Gastrocnemius medialis (tissue), 4 donors: ENCODE data around the gene EXOC1L. TPM values are rescaled to one million over a fixed set of nuclear protein-coding genes. Genes with fewer than 3 reads are reported as not detected.

Experiments used
- ATAC-seq, 2 donors: fragments of 150-250 bp; one replicate each; pipeline ENCODE4 v1.9.1; 2016
- DNase-seq, 2 donors: peaks; one replicate each; pipeline ENCODE4 v3.0.0-alpha.2; 2019
- H3K27ac ChIP-seq, 4 donors: fragments of 200-600 bp; sonication (generic); 1 replicate in 1 of 4; 2 replicates in 3 of 4; pipeline ENCODE4 v1.5.1; 2016 to 2018; ENCODE audit warnings: mild to moderate bottlenecking in 2 of 4, moderate library complexity in 1 of 4
- H3K27me3 ChIP-seq, 3 donors: fragments of 200-600 bp; sonication (generic) in 2 of 3; 1 replicate in 1 of 3; 2 replicates in 2 of 3; pipeline versions ENCODE4 v1.5.1 to v1.6.0; 2016 to 2019; ENCODE audit warnings: mild to moderate bottlenecking in 1 of 3, moderate library complexity in 1 of 3
- H3K36me3 ChIP-seq, 2 donors: fragments of 200-600 bp; sonication (generic) in 1 of 2; one replicate each; pipeline ENCODE4 v1.5.1; 2017 to 2018
- H3K4me1 ChIP-seq, 2 donors: fragments of 200-600 bp; sonication (generic) in 1 of 2; one replicate each; pipeline ENCODE4 v1.5.1; 2016 to 2017; ENCODE audit warnings: mild to moderate bottlenecking in 2 of 2
- H3K4me3 ChIP-seq, 4 donors: fragments of 200-600 bp; sonication (generic) in 3 of 4; 1 replicate in 1 of 4; 2 replicates in 3 of 4; pipeline ENCODE4 v1.5.1; 2016 to 2019; ENCODE audit warnings: mild to moderate bottlenecking in 2 of 4
- H3K9me3 ChIP-seq, 3 donors: fragments of 200-600 bp; sonication (generic) in 2 of 3; 1 replicate in 1 of 3; 2 replicates in 2 of 3; pipeline ENCODE4 v1.5.1; 2016 to 2019
- CTCF ChIP-seq, 5 experiments: fragments of 450-650 bp in 3 of 5; fragments of 200-600 bp in 2 of 5; sonication (generic) in 2 of 5; IDR thresholded peaks in 4 of 5; conservative IDR thresholded peaks in 1 of 5; 1 replicate in 4 of 5; 2 replicates in 1 of 5; pipeline ENCODE4 v1.5.1; 2016 to 2019; ENCODE audit warnings: antibody characterized with exemption in 5 of 5, mild to moderate bottlenecking in 3 of 5, moderate library complexity in 3 of 5
- POLR2A ChIP-seq, 2 donors: fragments of 450-650 bp; IDR thresholded peaks; one replicate each; pipeline ENCODE4 v1.6.1; 2017; ENCODE audit warnings: antibody characterized with exemption in 2 of 2, mild to moderate bottlenecking in 2 of 2, moderate library complexity in 2 of 2
- in situ Hi-C, 4 donors: fragments of 200-750 bp; cut with MboI; loops; one replicate each; pipeline versions ENCODE4 v1.15.0 to v1.8.0; 2017; ENCODE audit warnings: low sequenced_read_pairs in 4 of 4
- intact Hi-C: fragments of 100-400 bp; cut with DNase I; formaldehyde crosslinking; loops from one replicate; pipeline ENCODE4 v1.15.1; 2023; ENCODE audit warnings: low total_unique reads
- total RNA-seq, 4 donors: library from RNA; depleted of rRNA; stranded (reverse); fragments of >200 nt; gene quantifications; one replicate each; pipeline versions ENCODE4 v1.1.0 to v1.2.3, GENCODE V29; 2016

The EXOC1L gene
- total RNA-seq, 4 donors from 2014 or later: not detected

GRCh38 chr4:55784747-55785146, 34.8 kb upstream of the EXOC1L start:
- Histone ChIP-seq H3K4me1 (no peaks in the 10 kb centered on the region), H3K4me3 (no peak overlapping the region), H3K27ac (no peak overlapping the region), H3K27me3 (peaks cover 0 to 2% (median 0%) of the 10 kb centered on the region in 3 donors), H3K36me3 (no peaks in the 10 kb centered on the region), H3K9me3 (no peaks in the 10 kb centered on the region)
- DNase-seq (no peak), ATAC-seq (no peak)
- in situ Hi-C loops (no loop called here), intact Hi-C loops (no loop called here)
- no peak for TF ChIP-seq POLR2A (IDR thresholded peaks at IDR 0.05)
- TF ChIP-seq CTCF (IDR thresholded peaks at IDR 0.05 in 4 of 5, conservative IDR thresholded peaks at IDR 0.05 in 1 of 5): no peak

GRCh38 chr4:55791666-55792065, 27.9 kb upstream of the EXOC1L start:
- H3K36me3 ChIP-seq: no peaks in the 10 kb centered on the region
- no peak for DNase-seq
- in situ Hi-C loops (no loop called here), intact Hi-C loops (no loop called here)
- TF ChIP-seq POLR2A (IDR thresholded peaks at IDR 0.05) (no peak), CTCF (IDR thresholded peaks at IDR 0.05 in 4 of 5, conservative IDR thresholded peaks at IDR 0.05 in 1 of 5) (no peak)
- H3K27ac ChIP-seq: no peak overlapping the region
- H3K27me3 ChIP-seq: peaks cover 16 to 24% (median 17%) of the 10 kb centered on the region in 3 donors
- H3K4me3 ChIP-seq: no peak overlapping the region
- no peaks in the 10 kb centered on the region for H3K9me3 ChIP-seq
- no peak for ATAC-seq
- H3K4me1 ChIP-seq: no peaks in the 10 kb centered on the region

GRCh38 chr4:55793479-55793878, 26.1 kb upstream of the EXOC1L start:
- H3K9me3 ChIP-seq: no peaks in the 10 kb centered on the region
- no peak for TF ChIP-seq CTCF (IDR thresholded peaks at IDR 0.05 in 4 of 5, conservative IDR thresholded peaks at IDR 0.05 in 1 of 5)
- no peak for TF ChIP-seq POLR2A (IDR thresholded peaks at IDR 0.05)
- in situ Hi-C loops: no loop called here
- DNase-seq: no peak
- no peaks in the 10 kb centered on the region for H3K4me1 ChIP-seq
- intact Hi-C loops: no loop called here
- peaks cover 16 to 24% (median 17%) of the 10 kb centered on the region in 3 donors for H3K27me3 ChIP-seq
- H3K27ac ChIP-seq: no peak overlapping the region
- no peaks in the 10 kb centered on the region for H3K36me3 ChIP-seq
- ATAC-seq: no peak
- peak overlapping the region in 1 of 4 donors; percentile 16 for H3K4me3 ChIP-seq

GRCh38 chr4:55794053-55794452, 25.5 kb upstream of the EXOC1L start:
- Histone ChIP-seq H3K27me3 (peaks cover 16 to 24% (median 17%) of the 10 kb centered on the region in 3 donors), H3K9me3 (no peaks in the 10 kb centered on the region), H3K4me1 (no peaks in the 10 kb centered on the region), H3K4me3 (no peak overlapping the region), H3K36me3 (no peaks in the 10 kb centered on the region), H3K27ac (no peak overlapping the region)
- intact Hi-C loops (no loop called here), in situ Hi-C loops (no loop called here)
- no peak for TF ChIP-seq POLR2A (IDR thresholded peaks at IDR 0.05)
- DNase-seq: no peak
- no peak for ATAC-seq

- DNase-seq (no peak), ATAC-seq (no peak)
- H3K27me3 ChIP-seq: peaks cover 14 to 24% (median 16%) of the 10 kb centered on the region in 3 donors
- intact Hi-C loops (no loop called here), in situ Hi-C loops (no loop called here)
- TF ChIP-seq POLR2A (IDR thresholded peaks at IDR 0.05) (no peak), CTCF (IDR thresholded peaks at IDR 0.05 in 4 of 5, conservative IDR thresholded peaks at IDR 0.05 in 1 of 5) (no peak)
- no peaks in the 10 kb centered on the region for H3K9me3 ChIP-seq
- H3K27ac ChIP-seq: no peak overlapping the region
- H3K4me1 ChIP-seq: no peaks in the 10 kb centered on the region
- H3K4me3 ChIP-seq: no peak overlapping the region
- no peaks in the 10 kb centered on the region for H3K36me3 ChIP-seq
Measured at GRCh38 chr4:55795341-55795740, 24.2 kb upstream of the EXOC1L start.
